GM18867 (cell line): ENCODE results near the gene MLEC.
A peak's percentile ranks its signal among the peaks of the same experiment; 100 is the strongest.
"Not testable (repeated sequence)": the region's sequence is repeated elsewhere in the genome, so short reads cannot be mapped to it uniquely, and the experiment has no call there.

Experiments
- ATAC-seq: cut with Tn5 transposase; IDR thresholded peaks from one replicate; pipeline ENCODE4 v1.9.1; 2021; ENCODE audit warnings: mild to moderate bottlenecking, moderate library complexity; ENCODE audit not compliant: unreplicated experiment

Gene MLEC

GRCh38 chr12:120719496-120720233, 32.7 kb downstream of the MLEC start:
- no peak for ATAC-seq

DNA sequence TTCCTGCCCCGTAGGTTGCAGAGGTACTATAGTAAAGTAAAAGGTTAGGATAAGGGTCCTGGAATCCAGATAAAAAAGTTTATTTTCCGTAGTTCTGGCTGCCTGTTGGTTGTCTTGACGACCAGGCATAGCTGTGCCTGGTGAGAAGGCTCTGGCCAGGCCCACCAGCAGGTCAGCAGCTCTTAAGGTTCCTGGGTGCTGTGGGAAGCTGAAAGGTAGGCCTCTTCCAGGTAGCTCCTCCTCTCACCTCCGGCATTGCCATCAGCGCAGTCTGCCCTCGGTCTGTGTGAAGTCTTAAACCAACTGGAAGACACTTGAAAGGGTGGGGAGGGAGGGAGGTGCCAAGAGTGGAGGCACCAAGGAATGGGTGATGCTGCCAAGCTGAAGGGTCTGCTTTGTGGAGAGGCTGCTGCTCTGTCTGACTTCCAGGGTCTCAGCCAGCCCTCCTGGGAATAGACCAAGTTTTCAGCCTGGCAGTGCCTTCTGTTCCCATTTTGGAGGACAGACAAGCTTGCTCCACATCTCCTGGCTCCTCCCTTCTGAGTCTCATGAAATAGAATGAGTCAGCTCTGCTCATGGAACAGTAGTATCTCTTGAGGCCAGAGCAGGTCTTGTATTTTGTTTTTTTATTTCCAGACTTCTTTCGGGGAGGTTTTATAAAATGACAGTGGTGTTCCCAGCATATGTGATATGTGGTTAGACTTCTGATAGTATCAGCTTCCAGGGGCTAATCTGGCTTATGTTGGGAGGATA, 33.5 kb downstream of the MLEC start:
- no peak for ATAC-seq

DNA sequence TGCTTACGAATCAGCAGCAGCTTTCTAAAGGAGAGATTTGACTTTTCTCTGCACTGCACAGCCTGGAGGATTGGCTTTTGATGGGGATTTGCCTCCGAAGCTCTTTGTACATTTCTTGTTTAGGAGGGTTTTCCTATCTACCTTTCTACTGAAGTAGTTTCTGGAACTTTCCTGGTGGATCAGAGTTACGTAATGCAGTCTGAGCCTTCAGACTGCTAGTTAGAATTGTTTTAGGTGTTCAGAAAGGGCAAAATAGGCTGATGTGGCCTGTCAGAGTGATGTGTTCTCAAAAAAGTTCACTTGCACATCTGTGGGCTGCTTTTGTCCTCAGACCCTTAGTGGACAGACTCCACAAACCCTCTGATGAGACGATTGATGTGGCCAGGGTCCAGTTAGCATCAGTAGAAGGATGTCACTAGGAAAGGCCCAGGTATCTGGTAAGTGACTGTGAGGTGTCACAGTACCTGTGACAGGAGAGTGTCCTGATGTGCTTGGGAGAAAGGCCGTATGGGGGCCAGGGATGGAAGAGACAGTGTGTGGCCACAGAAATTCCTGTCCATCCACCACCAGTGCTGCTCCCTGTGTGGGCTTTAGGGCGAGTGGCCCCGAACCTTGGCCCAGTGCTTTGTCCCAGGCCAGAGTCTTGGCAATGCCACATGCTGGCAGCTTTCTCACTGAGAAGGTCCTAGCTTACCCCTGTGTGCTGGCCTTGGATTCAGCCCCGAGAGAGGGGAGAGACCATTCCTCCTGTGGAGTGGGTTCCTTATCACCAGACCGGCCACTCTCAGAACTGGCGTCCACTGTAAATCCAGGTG, 34.2 kb downstream of the MLEC start:
- ATAC-seq = no peak

DNA sequence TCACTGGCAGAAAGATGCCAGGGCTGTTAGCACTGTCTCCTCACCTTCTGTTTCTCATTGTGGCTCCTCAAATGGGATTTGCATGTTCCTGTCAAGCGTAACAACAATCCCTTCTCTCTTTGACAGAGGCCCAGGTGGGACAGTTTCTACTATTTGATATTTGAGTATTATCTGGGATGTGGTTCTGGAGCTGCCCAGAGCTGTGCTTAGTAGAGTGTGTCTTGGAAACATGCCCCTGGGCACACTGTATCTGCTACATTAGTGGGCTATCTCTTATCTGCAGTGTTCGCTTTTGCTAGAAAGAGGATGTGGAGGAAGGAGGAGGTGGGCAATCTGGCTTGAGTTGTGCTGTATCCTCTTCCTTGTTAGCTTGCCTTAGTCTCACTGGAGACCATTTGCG, 34.9 kb downstream of the MLEC start:
- no peak for ATAC-seq

DNA sequence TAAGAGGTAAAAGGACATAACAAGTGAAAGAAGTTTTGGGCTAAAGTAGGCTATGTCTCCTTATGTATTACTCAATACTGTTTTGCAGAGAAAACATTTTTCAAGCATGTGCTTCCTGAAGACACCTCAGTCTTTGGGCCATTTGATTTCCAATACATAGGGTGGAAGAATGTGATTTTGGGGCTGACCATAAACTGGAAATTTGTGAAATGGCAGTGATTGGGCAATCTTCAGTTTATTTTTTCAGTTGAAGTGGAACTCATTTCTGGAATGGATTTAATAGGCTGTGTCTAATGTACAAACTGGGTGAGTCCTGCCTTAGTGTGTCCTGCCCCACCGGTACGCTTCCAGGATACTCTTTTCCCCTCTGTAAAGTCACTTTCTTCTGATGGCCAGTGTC, 35.8 kb downstream of the MLEC start:
- ATAC-seq = no peak

GRCh38 chr12:120724720-120725119, 37.8 kb downstream of the MLEC start:
- no peak for ATAC-seq

DNA sequence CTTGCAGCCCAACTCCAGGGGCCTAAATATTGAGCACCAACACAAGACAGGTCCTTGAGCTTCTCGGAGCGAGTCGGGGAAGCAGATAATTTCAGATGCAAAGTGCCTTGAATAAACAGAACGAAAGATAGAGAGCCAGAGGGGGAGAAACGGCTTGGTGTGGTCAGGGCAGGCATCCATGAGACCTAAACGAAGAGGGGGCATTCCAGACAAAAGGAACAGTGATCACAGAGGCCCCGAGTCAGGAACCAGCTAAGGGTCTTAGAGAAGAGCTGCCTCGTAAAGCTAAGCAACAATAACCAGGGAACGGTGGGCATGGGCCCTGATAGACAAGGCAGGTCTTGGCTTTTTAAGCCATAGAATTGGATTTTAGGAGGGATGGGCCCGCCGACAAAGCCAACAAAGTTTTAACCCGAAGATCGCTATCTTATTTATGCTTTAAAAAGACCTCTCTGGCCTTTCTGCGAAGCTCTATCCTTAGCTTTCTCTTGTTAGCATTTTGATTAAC, 38.3 kb downstream of the MLEC start:
- ATAC-seq = no peak

- peak; percentile 94 for ATAC-seq
Observed at GRCh38 chr12:120725659-120726509, 38.9 kb downstream of the MLEC start, which contains the start of gene ACADS. Gene ACADS (plus strand): TSS chr12:120725826. CDS start chr12:120725886, 60 bp downstream.

- no peak for ATAC-seq
Observed at GRCh38 chr12:120726510-120726793, 39.5 kb downstream of the MLEC start.

DNA sequence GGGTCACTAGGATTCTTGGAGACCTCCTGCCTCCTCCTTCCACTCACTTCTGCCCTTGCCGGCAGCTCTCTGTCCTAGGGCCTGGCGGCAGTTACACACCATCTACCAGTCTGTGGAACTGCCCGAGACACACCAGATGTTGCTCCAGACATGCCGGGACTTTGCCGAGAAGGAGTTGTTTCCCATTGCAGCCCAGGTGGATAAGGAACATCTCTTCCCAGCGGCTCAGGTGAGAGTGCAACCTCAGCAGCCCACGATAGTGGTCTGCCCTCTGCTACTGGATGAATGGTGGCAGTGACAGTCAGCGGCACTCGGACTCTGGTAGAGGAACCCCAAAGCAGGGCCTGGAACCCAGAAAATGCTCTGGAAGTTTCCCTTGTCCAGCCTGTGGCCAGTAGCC, 40.0 kb downstream of the MLEC start:
- ATAC-seq = no peak

DNA sequence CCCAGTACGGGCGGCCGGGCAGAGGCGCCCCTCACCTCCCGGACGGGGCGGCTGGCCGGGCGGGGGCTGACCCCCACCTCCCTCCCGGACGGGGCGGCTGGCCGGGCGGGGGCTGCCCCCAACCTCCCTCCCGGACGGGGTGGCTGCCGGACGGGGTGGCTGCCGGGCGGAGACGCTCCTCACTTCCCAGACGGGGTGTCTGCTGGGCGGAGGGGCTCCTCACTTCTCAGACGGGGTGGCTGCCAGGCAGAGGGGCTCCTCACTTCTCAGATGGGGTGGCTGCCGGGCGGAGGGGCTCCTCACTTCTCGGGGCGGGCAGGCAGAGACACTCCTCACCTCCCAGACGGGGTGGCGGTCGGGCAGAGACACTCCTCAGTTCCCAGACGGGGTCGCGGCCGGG, 45.2 kb downstream of the MLEC start:
- not testable (repeated sequence) for ATAC-seq

DNA sequence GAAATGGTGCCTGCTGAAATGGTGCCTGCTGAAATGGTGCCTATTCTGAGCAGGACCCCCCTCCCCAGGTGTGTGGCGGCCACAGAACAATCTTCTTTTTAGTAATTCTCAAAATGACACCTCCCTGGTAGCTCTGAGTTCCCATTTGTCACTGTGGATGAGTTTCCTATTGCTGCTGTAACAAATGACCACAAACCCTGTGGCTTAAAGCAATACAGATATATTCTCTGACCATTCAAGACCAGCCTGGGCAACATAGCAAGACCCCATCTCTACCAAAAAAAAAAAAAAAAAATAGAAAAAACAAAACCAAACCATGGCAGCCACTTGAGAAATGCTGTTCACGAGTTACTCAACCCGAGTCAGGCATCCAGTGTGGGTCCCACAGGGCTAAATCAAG, 46.6 kb downstream of the MLEC start:
- no peak for ATAC-seq

- no peak for ATAC-seq
Observed at GRCh38 chr12:120734210-120734609, 47.3 kb downstream of the MLEC start.

DNA sequence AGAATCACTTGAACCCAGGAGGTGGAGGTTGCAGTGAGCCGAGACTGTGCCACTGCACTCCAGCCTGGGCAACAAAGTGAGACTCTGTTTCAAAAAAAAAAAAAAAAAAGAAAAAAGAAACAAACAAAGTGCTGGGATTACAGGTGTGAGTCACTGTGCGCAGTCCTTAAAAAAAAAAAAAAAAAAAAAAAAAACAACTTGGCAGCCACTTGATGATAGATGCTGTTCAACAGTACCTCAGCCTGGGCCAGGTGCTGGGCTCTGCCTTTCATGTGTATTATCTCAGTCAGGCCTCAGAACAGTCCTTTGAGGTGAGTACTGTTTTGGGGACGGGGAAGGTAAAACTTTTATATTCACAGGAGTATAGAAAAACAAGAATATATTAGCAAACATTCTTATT, 48.2 kb downstream of the MLEC start:
- no peak for ATAC-seq

GRCh38 chr12:120736404-120737331, 49.7 kb downstream of the MLEC start:
- ATAC-seq = no peak

- no peak for ATAC-seq
Observed at GRCh38 chr12:120737557-120738251, 50.8 kb downstream of the MLEC start.

DNA sequence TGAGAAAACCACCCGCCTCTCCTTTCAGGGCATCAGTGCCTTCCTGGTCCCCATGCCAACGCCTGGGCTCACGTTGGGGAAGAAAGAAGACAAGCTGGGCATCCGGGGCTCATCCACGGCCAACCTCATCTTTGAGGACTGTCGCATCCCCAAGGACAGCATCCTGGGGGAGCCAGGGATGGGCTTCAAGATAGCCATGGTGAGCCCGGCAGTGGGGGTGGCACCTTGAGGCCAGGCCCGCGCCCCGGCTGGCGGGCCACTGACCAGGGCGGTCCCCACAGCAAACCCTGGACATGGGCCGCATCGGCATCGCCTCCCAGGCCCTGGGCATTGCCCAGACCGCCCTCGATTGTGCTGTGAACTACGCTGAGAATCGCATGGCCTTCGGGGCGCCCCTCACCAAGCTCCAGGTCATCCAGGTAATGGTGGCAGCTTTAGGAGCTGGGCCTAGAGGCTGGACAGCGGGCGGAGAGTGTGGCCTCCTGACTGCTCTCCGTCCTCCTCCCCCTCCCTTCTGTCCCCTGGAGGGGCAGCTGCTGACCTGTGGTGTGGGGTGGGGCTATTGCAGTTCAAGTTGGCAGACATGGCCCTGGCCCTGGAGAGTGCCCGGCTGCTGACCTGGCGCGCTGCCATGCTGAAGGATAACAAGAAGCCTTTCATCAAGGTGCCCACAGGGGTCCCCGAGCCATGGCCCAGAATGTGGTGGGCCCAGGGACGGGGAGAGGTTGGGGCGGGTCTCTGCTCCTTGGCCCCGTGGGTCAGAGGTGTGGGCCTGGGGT, 51.5 kb downstream of the MLEC start:
- no peak for ATAC-seq
